K562 (cell line): ENCODE results near the gene ACAT2. TPM values are rescaled to one million over a fixed set of nuclear protein-coding genes. Genes with fewer than 3 reads are reported as not detected.
A peak's percentile ranks its signal among the peaks of the same experiment; 100 is the strongest.

Experiments
- ATAC-seq: fragments of 200-7000 bp; cut with Tn5 transposase; 3 replicates; pipeline ENCODE4 v1.9.1; 2020; ENCODE audit warnings: moderate library complexity
- BruUV-seq: library from RNA; stranded (reverse); fragments of 400-500 nt; replicated peaks from 2 replicates; lab custom pipeline; 2021; lab: Mats Ljungman, UMichigan
- CTCF ChIA-PET: fragments of 300-600 bp; formaldehyde crosslinking; extraction: SDS; loops from one replicate; lab custom pipeline; 2021; ENCODE audit warnings: low intra/inter-chr PET ratio; lab: Yijun Ruan, JAX
- POLR2A ChIA-PET: fragments of 300-600, 350-650 bp; sonication (Branson Sonifier 250); formaldehyde crosslinking; extraction: SDS; loops from one replicate; lab custom pipeline; 2021; ENCODE audit warnings: antibody characterized with exemption, inconsistent platforms; lab: Yijun Ruan, JAX
- DNase-seq, 4 experiments: peaks; one replicate each; pipeline versions ENCODE4 v3.0.0 to v3.0.0-alpha.2; 2011 to 2018; ENCODE audit warnings: low spot score in 3 of 4, mixed read lengths in 3 of 4; ENCODE audit errors: extremely low read depth in 1 of 4
- FAIRE-seq: peaks from 2 replicates; lab custom pipeline; 2011; peaks lifted over from hg19 to GRCh38; lab: Jason Lieb, UNC
- H2AFZ ChIP-seq: 2 replicates; pipeline ENCODE4 v1.6.0; 2011; ENCODE audit warnings: low read depth, low read length, control low read depth, inconsistent platforms
- H3K27ac ChIP-seq: fragments of 200-600 bp; 3 replicates; pipeline ENCODE4 v1.8.0; 2011; ENCODE audit warnings: low read depth, mild to moderate bottlenecking, control low read depth, inconsistent platforms, low read length, moderate library complexity, mixed read lengths; ENCODE audit errors: extremely low read depth
- H3K27me3 ChIP-seq, 2 experiments: fragments of 300-600 bp in 1 of 2; 2 replicates in 1 of 2; 3 replicates in 1 of 2; pipeline versions ENCODE4 v1.6.0 to v1.8.0; 2011; ENCODE audit warnings: inconsistent platforms in 2 of 2, low read length in 2 of 2, mild to moderate bottlenecking in 1 of 2, mixed read lengths in 1 of 2, moderate library complexity in 1 of 2; ENCODE audit not compliant: control insufficient read depth in 2 of 2, insufficient read depth in 2 of 2
- H3K36me3 ChIP-seq: fragments of 300-600 bp; 3 replicates; pipeline ENCODE4 v1.8.0; 2011; ENCODE audit warnings: mild to moderate bottlenecking, low read length, inconsistent platforms; ENCODE audit not compliant: control insufficient read depth, insufficient read depth
- H3K4me1 ChIP-seq, 2 experiments: fragments of 200-600 bp in 1 of 2; replicated peaks in 1 of 2; 2 replicates in 1 of 2; 3 replicates in 1 of 2; pipeline versions ENCODE4 v1.5.1 to v1.8.0; 2011; ENCODE audit warnings: inconsistent platforms in 2 of 2, low read length in 2 of 2, mild to moderate bottlenecking in 1 of 2, mixed read lengths in 1 of 2, moderate library complexity in 1 of 2; ENCODE audit not compliant: control insufficient read depth in 2 of 2, insufficient read depth in 2 of 2
- H3K4me2 ChIP-seq: 2 replicates; pipeline ENCODE4 v1.6.1; 2011; ENCODE audit warnings: low read length, control low read depth, inconsistent platforms, mixed read lengths; ENCODE audit not compliant: insufficient read depth
- H3K4me3 ChIP-seq: fragments of 200-600 bp; sonication (generic), shearing (Covaris generic); 2 replicates; pipeline ENCODE4 v1.5.1; 2016; ENCODE audit warnings: control low read depth, inconsistent platforms
- H3K79me2 ChIP-seq: fragments of 200-600 bp; 3 replicates; pipeline ENCODE4 v1.8.0; 2011; ENCODE audit warnings: low read length, inconsistent platforms; ENCODE audit not compliant: control insufficient read depth, insufficient read depth
- H3K9ac ChIP-seq, 2 experiments: 2 replicates each; pipeline versions ENCODE4 v1.6.0 to v1.6.1; 2011; ENCODE audit warnings: low read depth in 2 of 2, low read length in 2 of 2, control low read depth in 1 of 2, inconsistent platforms in 1 of 2, mild to moderate bottlenecking in 1 of 2, mixed read lengths in 1 of 2; ENCODE audit not compliant: insufficient read depth in 1 of 2
- H3K9me1 ChIP-seq: one replicate; pipeline ENCODE4 v1.6.0; 2011; ENCODE audit warnings: inconsistent platforms, mild to moderate bottlenecking, low read length, moderate library complexity; ENCODE audit not compliant: control insufficient read depth, insufficient read depth
- H3K9me3 ChIP-seq: replicated peaks from 2 replicates; pipeline ENCODE4 v1.5.1; 2011; ENCODE audit warnings: low read depth, low read length, inconsistent platforms; ENCODE audit not compliant: control insufficient read depth, insufficient read depth
- H4K20me1 ChIP-seq: replicated peaks from 2 replicates; pipeline ENCODE4 v1.6.1; 2011; ENCODE audit warnings: low read length, inconsistent platforms, mixed read lengths; ENCODE audit not compliant: control insufficient read depth, insufficient read depth
- BCOR ChIP-seq: fragments of 450-650 bp; IDR thresholded peaks from 2 replicates; pipeline ENCODE4 v1.6.1; 2016
- ETV1 ChIP-seq: fragments of 450-650 bp; conservative IDR thresholded peaks from 2 replicates; pipeline ENCODE4 v1.6.1; 2016; ENCODE audit warnings: missing genetic modification characterization, control low read depth, low read depth, missing compliant biosample characterization
- ZBTB5 ChIP-seq: fragments of 450-650 bp; IDR thresholded peaks from 2 replicates; pipeline ENCODE4 v1.6.1; 2017; ENCODE audit warnings: antibody characterized with exemption
- WGBS: fragments of 100-300 bp; shearing (Covaris generic); methylation state at CpG from one replicate; pipeline ENCODE4 v1.1.6; 2016; ENCODE audit warnings: low coverage, mixed read lengths; ENCODE audit not compliant: insufficient coverage; ENCODE audit errors: missing lambda C conversion rate; 5-methylcytosine and 5-hydroxymethylcytosine counted together
- in situ Hi-C: fragments of 300-500 bp; cut with MboI; formaldehyde crosslinking; loops from 4 replicates; pipeline ENCODE4 v1.15.0; 2018; ENCODE audit warnings: inconsistent platforms, mixed read lengths
- intact Hi-C: fragments of 100-400 bp; cut with micrococcal nuclease; formaldehyde crosslinking; loops from 2 replicates; pipeline ENCODE4 v1.14.2; 2022
- polyA plus RNA-seq, 8 experiments: library from polyadenylated mRNA; depleted of rRNA in 4 of 8; stranded (reverse) in 5 of 8; unstranded in 3 of 8; fragments of >200 nt; fragmentation: Nextera tagmentation in 2 of 8; fragmentation: Illumina TruSeq in 1 of 8; extraction: Ambion mirVana in 2 of 8; extraction: Trizol in 1 of 8; gene quantifications; 2 replicates each; pipeline versions ENCODE4 v1.2.1 to v1.2.3, GENCODE V29; 2011 to 2014; ENCODE audit warnings: inconsistent platforms in 1 of 8, missing spikeins in 1 of 8
- total RNA-seq, 7 experiments: library from RNA; depleted of rRNA in 6 of 7; stranded (reverse); fragments of >200 nt in 6 of 7; fragmentation: Illumina TruSeq in 2 of 7; extraction: Trizol in 2 of 7; gene quantifications; 2 replicates each; pipeline versions ENCODE4 v1.2.1 to v1.2.3, GENCODE V29; 2011 to 2021; ENCODE audit warnings: low replicate concordance in 1 of 7

Gene ACAT2
- total and polyA plus RNA-seq, 9 of the 15 experiments (the other 6 are each of a cell fraction or from before 2014, with no cell fraction given): 63.0 to 309 (median 144) TPM

- Histone ChIP-seq H3K27ac (no peak overlapping the region), H2AFZ (no peak overlapping the region), H3K9me3 (no peaks in the 10 kb centered on the region), H3K9ac (no peak overlapping the region), H4K20me1 (no peaks in the 10 kb centered on the region), H3K4me1 (peaks cover 4 to 21% of the 10 kb centered on the region in 2 experiments), H3K36me3 (no peaks in the 10 kb centered on the region), H3K4me3 (no peak overlapping the region), H3K79me2 (no peaks in the 10 kb centered on the region), H3K27me3 (peaks cover 0 to 5% of the 10 kb centered on the region in 2 experiments; a peak in 1 of 5 replicates), H3K9me1 (no peaks in the 10 kb centered on the region), H3K4me2 (no peak overlapping the region)
- intact Hi-C loops: no loop called here
- TF ChIP-seq BCOR: no peak
- FAIRE-seq: no peak
- DNase-seq: no peak
- 67% methylated on average over 5 of the region's 5 CpGs for WGBS
- no peak for ATAC-seq
- in situ Hi-C loops: no loop called here
- POLR2A ChIA-PET: interaction anchor here (0.6 kb wide), 1 partner anchor 76 kb away, joined by 4 read pairs; the partner anchor contains the start of gene MRPL18
- CTCF ChIA-PET: no interaction called here
- no TSS peak for BruUV-seq
Observed at GRCh38 chr6:159714404-159714803, 47.4 kb upstream of the ACAT2 start.

DNA sequence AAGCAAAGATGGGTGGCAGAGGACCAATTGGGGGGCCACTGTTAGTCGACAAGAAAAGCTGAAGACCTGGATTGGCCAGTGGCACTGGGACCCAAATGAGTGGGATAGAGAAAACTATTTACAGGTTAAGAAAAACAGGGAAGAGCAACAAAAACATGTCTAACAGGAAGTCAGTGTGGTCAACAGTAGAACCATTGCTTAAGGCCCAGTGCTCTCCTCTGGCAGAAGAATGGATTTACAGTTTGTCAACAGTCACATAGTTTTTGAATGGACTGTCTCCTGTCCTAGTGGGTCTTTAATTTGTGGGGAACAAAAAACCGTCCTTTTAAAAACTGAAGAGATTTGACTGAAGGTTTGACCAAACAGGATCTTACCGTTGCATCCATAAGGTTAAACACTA lies 46.7 kb upstream of the ACAT2 start:
- POLR2A ChIA-PET: interaction anchor here (4.0 kb wide), 1 partner anchor 12 kb away, joined by 19 read pairs; the partner anchor contains the start of gene WTAP
- CTCF ChIA-PET: no interaction called here
- in situ Hi-C loops: no loop called here

More for the DNA sequence above, 46.7 kb upstream of the ACAT2 start:
- 0 out of 2 replicates have a peak, but pooled peaks have one; percentile 34 for TF ChIP-seq ETV1 (tag)
- TF ChIP-seq ZBTB5: no peak
- FAIRE-seq (no peak), ATAC-seq (no peak), DNase-seq (no peak)
- intact Hi-C loops: no loop called here
- H2AFZ ChIP-seq: no peak overlapping the region
- H3K4me1 ChIP-seq: peaks cover 6 to 23% of the 10 kb centered on the region in 2 experiments
- no peak overlapping the region for H3K27ac ChIP-seq
- 54% methylated on average over 3 of the region's 3 CpGs for WGBS
- no peak overlapping the region for H3K9ac ChIP-seq
- H3K9me3 ChIP-seq: no peaks in the 10 kb centered on the region
- no peaks in the 10 kb centered on the region for H3K9me1 ChIP-seq
- no peaks in the 10 kb centered on the region for H3K79me2 ChIP-seq
- no peaks in the 10 kb centered on the region for H3K36me3 ChIP-seq
- peaks cover 0 to 5% of the 10 kb centered on the region in 2 experiments; a peak in 1 of 5 replicates for H3K27me3 ChIP-seq
- H3K4me3 ChIP-seq: no peak overlapping the region
- no peak overlapping the region for H3K4me2 ChIP-seq
- no peaks in the 10 kb centered on the region for H4K20me1 ChIP-seq
- no TSS peak for BruUV-seq
